NCI-H748 (cell line): Measurements from ENCODE around the gene EDIL3.
A peak's percentile ranks its signal among the peaks of the same experiment; 100 is the strongest.
"Not testable (repeated sequence)": the region's sequence is repeated elsewhere in the genome, so short reads cannot be mapped to it uniquely, and the experiment has no call there.

ENCODE experiments used
- DNase-seq: peaks from one replicate; lab custom pipeline; 2025; ENCODE audit not compliant: unreplicated experiment; lab: John Stamatoyannopoulos, UW

The EDIL3 gene

GRCh38 chr5:84080908-84081307 lies 303.8 kb downstream of the EDIL3 start:
- peak; percentile 95 for DNase-seq

GRCh38 chr5:84072339-84072738 lies 312.3 kb downstream of the EDIL3 start:
- no peak for DNase-seq

DNA sequence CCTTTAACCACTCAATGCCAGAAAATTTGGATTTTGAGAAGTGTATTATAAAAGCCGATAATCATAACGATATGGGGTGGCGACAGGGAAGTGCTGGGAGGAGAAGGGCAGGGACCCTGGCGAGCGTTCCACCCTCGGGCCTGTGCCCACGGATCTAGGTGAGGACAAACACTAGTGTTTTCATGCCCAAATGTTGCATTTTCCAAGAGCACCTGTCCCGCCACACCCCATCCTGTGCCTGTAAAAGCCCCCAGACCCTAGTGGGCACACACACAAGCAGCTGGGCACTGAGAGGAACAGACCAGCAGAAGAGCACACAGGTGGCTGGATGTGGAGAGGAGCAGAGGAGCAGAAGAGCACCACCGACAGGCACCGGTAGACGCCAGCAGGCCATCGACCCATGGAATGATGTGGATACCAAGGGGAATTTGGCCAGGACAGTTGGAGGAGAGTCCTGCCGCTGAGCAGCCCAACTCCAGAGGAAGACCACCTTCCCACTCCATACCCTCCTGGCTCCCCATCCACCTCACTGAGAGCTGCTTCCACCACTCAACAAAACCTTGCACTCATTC lies 315.0 kb downstream of the EDIL3 start:
- DNase-seq: no peak

DNA sequence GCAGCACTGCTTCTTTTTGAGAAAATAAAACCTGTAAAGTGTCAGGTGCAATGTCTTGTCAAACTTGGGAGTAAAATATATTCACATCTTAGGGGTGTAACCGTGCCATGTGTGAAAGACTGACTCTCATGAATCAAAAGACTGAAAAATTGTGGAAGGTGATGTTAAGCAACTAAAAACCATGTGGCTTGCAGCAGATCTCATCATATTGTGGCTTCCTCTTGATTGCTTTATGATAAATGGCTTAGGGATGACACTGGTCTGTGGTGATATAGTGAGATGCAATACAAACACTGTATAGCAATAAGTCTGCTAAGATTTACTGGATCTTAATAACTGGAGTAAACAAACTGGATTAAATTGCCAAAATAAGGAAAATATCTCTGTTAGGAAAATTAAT lies 321.6 kb downstream of the EDIL3 start:
- no peak for DNase-seq

GRCh38 chr5:84059672-84060071 lies 325.0 kb downstream of the EDIL3 start:
- DNase-seq: no peak

DNA sequence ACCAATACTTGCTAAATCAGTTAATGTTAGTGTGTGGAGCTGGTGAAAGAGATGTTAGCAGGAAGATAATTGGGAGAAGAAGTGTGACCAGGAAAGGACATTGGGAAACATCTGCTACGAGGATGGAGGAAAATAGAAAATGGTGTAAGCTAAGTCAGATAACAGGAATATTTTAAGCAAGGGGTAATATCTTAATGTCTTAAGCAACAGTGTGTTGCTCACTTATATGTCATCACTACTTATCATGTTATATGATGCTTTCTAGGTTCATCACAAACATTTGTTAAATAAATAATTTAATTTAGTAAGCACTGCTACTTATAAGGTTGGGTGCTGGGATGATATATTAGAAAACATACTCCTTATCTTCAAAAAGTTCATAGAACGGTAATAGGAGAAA lies 326.1 kb downstream of the EDIL3 start:
- DNase-seq: no peak

- DNase-seq: no peak
Observed at GRCh38 chr5:84057211-84057610, 327.5 kb downstream of the EDIL3 start.

DNA sequence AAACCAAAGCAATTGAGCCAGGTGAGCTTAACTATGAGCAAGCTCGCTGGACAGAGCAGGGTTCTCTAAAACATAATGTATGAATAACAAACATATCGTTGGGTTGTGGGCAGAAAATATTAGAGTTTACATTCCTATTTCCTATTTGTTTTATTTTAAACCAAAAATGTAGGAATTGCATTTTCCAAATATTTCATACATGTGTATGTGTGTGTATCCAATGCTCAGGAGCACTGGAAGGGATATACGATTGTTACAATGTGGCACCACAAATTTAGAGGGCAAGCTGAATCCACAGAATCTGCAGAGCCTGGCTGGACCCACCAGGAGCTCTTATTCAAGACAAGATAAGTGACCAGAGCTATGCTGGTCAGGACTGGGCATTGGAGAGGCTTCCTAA lies 338.7 kb downstream of the EDIL3 start:
- no peak for DNase-seq

- DNase-seq: peak; percentile 43
Observed at GRCh38 chr5:84036842-84037241, 347.8 kb downstream of the EDIL3 start.

DNA sequence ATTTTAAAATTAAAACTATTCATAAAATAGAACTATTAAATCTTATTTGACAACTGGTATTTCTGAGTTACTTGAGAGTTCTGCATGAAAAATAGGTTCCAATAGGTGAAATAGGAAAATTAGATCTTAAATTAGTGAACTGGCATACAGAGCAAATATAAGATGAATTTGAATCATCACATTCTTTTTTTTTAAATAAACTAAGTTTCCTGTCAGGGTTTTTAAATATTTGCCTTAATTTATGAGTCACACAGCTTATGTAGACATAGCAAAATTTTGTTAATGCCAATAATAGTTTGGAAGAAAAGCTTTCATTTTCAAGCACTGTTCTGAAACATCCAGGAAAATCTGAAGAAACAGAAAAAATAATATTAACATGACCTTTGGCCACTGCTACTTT lies 352.4 kb downstream of the EDIL3 start:
- no peak for DNase-seq

- DNase-seq: no peak
Observed at GRCh38 chr5:84028093-84028492, 356.6 kb downstream of the EDIL3 start.

- DNase-seq: not testable (repeated sequence)
Observed at GRCh38 chr5:84018521-84018920, 366.2 kb downstream of the EDIL3 start.

- DNase-seq: no peak
Observed at GRCh38 chr5:84017523-84018172, 367.0 kb downstream of the EDIL3 start.

- no peak for DNase-seq
Observed at GRCh38 chr5:84016085-84016484, 368.6 kb downstream of the EDIL3 start.

DNA sequence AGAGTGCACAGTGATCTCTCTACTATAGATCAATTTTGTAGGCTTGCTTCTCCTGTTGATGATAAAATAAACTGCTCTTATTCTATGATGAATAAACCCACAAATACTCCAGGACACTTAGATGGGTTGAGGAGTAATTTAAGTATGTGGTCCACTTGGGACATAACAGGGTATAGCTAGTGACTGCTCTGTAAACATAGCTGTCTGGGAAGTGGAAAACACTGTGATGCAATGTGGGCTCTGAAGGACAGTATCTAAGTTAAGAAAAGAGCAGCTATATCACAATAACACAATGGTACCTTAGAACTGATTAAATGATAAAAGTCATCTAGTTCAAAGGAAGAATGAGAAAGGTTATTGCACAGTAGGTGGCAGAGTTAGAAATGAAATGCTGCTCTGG lies 369.7 kb downstream of the EDIL3 start:
- DNase-seq: no peak

DNA sequence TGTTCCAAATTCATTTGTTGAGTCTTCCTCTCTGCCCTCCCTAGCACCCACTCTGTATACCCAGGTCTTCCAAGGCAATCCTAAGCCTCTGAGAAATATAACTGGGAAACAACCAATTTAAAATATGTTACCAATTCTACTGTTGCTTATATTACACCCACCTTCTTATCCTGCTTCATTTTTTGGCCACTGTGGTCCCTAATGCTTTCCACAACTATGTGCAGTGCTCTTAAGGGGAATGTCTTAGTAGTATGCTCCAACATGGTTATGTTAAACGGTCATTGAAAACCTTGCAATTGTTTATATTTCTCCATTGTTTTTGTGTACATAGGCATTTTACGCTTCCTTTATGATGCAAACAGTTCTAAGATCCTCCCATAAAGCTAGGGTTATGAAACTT lies 390.9 kb downstream of the EDIL3 start:
- no peak for DNase-seq

- no peak for DNase-seq
Observed at GRCh38 chr5:83991566-83992224, 393.0 kb downstream of the EDIL3 start.

- DNase-seq: no peak
Observed at GRCh38 chr5:83988293-83988685, 396.4 kb downstream of the EDIL3 start.

DNA sequence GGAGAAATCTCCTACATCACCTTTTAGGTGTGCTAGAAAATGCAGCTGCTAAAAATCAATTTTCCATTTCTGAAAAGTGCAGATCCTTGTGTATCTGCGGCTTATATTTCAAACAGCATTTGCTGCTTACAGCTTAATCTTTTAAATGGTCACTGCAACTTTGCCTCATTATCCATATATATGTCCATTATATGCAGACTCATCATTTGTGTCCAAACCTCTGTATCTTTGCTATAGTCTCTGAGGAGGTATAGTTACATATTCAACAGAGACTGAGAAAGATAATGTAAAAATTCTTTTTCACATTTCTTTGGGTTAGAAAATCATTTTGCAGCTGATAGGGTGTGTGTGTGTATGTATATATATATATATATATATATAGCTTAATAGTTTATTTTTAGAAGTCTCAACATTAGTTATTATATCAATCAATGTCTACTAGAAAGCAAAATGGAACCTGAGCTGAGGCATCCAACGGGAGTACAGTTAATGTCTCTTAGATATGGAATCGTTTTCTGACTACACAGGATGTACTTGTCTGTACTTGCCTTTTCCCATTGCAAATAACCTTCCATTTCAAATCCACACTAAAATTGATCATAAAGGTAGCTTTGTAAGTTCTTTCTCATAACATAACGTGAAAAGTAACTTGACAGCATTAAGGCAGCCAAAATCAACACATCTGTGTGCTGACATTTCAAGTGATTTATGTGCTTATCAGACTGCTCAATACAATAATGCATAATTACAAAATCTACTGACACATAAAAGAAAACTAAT lies 397.0 kb downstream of the EDIL3 start:
- DNase-seq: no peak

- no peak for DNase-seq
Observed at GRCh38 chr5:83983852-83984251, 400.8 kb downstream of the EDIL3 start.

DNA sequence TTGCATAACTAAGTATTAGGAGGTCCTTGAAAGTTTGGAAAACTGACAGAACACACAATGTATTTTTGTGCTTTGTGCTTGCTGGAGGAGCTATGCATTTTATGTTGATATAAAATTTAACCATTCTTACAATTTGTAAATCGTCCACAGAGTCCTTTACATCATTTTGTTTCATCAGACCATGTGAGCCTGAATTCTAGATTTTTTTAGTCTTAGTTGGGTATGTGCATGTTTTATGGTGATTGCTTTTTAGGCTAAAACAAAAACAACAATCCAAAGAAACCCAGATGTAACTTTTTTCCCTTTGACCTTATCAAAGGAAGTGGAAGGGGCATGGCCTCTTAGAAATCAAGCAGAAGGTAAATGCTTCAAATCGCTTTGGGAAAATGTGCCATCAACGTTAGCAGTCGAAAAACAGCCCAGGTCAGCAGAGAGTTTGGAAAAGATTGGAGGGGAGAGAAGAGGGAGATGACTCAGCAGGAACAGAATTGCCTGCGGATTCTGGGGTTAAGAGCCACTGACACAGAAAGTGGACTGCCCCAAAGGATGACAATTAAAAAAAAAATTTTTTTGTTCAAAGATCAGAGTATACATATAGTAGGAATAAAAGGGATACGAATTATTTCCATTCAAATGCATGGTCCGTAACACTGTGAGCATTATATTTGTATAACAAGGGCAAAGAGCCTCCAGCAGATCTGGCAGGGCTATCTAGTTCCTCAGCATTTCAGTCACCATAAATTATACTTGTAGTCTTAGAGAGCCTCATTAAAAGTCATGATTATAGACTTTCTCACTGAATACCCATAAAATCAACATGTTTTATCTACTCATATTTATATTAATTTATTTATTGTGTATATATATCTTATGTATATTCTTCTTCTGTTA lies 410.5 kb downstream of the EDIL3 start:
- DNase-seq: no peak
